DMS53 (cell line): ENCODE results near the gene CD180.

ENCODE experiments used
- DNase-seq: peaks from one replicate; lab custom pipeline; 2025; lab: John Stamatoyannopoulos, UW

Gene CD180

DNA sequence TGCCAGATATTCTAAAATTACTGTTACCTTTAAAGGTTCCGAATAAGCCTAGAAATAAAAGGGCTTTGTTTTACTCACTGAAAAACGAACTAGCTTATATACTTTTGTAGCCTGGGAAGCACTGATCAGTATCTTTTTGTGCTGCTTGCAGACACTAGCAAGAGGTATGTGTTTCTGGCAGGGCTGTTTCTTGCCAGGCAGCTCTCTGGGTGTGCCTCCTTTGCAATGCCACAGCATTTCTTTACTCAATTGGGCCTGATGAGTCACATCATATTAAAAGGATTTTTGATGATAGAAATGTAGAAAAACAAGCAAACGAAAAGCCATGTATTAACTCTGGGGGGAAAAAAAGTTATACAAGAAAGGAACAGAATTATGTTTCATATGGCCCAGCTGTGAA is 35.6 kb downstream of the CD180 start:
- no peak for DNase-seq

DNA sequence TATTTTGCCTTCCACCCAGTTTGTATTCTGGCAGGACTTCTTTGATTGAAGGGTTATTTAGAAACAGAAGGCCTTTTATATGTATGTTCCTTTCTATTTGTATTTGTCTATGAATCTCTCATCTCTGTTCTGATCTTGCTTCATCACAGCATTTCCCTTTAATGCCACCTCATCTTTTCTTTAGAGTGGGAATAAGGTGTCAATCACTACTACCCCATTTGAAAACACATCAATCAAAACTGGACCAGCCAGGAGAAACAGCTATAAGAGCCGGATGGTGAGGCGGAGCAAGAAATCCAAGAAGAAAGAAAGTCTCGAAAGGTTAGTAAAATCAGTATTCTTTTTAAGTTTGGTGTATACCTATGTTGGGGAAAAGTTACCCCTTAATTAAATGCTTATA is 36.3 kb downstream of the CD180 start:
- no peak for DNase-seq

DNA sequence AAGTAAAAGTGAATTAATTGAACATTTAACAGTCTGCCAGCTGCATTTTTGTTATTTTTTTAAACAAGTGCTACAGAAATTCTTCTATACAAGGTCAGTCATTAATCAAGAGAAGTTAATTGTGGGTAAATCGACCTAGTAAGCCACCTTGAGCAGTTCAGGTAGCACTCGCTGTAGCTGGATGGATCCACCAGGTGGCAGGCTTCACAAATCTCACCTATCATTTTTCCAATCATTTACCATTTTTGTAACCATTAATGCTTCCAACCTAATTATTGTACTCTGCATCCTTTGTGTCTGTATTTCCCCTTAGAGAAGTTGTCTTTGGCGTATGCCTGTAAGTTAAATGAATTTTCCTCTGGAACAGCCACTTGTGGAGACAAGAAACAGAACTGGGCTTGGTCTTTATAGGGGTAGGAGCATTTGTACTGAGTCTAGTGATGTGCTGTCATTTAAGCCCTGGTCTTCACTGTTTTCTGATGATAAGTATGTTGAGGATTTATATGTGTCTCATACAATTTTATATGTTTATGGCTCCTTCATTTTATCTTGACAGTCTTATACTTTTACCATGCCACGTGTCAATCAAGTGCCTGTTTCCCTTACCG is 39.5 kb downstream of the CD180 start:
- DNase-seq: peak; percentile 62

DNA sequence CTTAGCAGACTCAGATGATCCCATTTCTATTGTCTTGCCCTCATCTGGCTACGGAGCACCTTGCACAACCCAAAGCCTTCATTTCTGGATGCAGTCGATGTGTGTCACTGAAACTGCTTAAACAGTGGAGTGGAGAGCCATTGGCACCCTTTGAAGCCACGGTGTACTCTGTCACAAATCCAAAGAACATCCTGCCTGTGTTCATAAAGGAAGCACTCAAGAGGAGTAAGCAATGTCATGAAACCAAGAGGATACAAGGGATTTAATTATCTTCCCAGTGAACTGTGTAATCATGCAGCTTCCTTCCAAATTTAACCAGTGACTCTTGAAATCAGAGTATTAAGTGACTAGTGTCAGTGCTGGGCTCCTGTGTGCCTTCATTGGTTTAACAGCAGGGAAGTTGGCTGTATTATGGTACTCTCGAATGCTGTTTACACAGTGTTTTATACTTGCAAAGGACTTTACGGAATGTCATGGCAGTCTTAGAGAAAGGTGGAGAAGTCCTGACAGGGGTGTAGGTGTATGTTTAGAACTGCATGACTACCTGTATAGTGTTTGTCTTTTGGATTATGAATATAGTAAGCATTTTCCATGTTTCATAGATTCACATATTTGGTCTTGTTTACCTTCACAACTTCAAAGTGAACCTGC is 41.9 kb downstream of the CD180 start:
- peak; percentile 41 for DNase-seq

DNA sequence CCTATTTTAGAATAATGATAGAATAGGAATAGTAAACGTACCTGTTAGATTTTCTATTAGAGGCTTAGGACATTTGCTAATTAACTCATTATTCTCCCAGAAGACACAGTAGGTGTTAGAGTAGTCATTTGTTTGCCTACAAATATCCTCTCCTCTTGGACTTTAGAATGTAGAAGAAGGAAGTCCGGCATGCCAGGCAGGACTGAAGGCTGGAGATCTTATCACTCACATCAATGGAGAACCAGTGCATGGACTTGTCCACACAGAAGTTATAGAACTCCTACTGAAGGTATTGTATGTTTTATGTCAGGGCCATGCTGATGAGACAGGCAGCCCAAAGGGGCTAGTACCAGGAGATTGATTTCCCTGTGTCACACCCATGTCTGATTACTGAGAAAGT is 43.3 kb downstream of the CD180 start:
- no peak for DNase-seq

DNA sequence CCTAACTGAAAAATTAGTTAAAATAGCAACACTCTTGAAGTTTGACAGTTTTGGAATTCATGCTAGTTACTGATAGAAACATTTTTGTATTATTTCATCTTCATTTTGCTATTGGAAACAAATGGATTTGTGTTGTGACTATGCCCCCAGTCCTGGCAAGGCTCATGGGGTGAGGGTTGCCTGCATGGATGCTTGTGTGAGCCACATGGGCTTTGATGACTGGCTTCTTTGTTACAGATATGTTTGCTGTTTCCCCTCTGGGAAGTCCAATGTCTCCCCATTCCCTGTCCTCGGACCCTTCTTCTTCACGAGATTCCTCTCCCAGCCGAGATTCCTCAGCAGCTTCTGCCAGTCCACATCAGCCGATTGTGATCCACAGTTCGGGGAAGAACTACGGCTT is 44.2 kb downstream of the CD180 start:
- no peak for DNase-seq

DNA sequence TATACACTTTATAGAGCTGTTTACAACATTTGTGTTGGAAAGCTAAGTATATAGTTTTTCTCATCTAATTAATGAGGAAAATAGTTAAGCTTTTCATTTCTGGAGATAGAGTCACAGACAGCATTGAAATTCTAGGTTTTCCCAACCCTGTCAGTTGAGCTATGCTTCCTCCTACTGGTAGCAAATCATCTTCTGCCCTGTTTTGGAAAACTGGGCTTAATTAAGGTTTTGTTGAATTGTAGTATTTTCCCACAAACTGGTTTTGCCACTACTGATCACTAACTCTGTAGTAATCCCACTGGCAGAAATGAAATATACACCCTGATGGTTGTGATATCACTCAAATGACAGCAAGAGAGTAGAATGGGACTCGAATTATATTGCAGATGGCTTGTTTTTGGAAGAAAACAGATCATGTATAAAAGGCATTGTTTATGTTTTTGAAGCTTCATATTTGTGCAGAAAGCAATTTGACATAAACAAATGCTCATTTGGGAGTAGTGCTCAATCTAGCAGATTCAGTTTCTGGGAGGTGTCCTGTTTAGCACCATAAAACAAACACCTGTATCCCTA is 46.6 kb downstream of the CD180 start:
- peak; percentile 54 for DNase-seq

DNA sequence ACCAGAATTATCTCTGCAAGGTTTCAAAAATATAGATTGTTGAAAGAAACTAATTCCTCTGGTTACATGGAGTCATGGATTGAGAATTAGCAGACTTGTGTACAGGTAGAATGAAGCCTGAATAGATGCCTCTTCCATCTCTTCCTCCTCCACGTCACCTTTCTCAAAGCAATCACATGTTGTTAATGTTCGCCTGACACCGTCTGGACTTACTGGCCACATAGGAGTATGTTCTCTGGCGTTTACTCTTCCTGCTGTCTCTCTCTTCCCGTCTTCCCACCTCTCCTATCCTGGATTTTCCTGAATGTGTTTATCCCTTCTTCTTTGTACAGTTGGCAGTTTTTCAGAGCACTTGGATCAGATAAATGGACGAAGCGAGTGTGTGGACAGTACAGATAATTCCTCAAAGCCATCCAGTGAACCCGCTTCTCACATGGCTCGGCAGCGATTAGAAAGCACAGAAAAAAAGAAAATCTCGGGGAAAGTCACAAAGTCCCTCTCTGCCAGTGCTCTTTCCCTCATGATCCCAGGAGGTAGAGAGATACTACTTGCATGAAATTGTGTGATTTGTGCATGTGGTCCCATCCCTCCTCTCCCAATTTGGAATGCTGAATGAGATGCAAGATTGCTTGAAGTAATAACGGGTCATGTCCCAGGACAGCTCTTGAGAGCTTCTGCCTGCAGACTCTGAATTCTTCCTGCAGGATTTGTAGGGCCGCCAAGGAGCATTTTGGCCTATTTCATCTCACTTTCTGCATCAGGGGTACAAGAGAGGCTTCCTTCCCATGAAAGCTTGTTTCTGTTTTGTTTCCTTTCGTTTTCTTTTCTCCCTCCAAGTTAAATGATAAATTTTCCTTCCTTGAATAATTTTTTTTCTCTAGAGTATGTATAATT is 47.3 kb downstream of the CD180 start:
- DNase-seq: no peak

DNA sequence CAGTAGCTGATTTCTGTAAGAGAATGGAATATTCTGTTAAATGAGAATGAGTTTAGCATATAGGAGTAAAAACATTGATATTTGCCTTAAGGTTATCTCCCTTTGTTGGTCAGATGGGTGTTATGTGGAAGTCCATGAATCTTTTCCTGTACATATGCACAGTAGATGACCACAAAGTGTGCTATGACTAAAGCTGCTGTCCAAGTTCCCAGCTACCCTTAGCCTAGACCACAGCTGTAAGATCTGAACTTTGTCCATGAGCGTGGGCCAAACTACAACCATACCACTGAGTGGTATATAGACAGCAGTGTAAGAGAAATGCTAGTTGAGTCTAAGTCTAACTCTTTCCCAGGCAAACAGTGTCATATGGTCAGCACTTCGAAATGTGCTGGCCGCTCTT is 48.8 kb downstream of the CD180 start:
- DNase-seq: no peak

DNA sequence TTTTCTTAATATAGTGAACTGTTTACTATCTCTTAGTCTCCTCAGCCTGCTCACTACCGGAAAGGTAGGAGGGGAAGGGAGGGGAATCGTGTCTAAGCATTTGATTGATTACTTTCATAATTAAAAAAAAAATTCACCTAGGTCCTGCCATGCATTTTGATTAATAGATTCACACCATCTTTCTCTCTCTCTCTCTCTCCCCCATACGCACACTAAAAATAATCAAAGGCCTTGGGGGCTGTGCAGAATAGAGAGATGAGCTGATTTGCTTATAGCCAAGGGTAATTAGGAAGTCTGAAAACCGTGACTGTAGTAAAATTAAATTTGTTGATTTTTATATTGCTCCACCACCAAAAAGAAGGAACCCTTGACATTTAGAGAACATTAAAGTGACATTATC is 49.6 kb downstream of the CD180 start:
- no peak for DNase-seq

DNA sequence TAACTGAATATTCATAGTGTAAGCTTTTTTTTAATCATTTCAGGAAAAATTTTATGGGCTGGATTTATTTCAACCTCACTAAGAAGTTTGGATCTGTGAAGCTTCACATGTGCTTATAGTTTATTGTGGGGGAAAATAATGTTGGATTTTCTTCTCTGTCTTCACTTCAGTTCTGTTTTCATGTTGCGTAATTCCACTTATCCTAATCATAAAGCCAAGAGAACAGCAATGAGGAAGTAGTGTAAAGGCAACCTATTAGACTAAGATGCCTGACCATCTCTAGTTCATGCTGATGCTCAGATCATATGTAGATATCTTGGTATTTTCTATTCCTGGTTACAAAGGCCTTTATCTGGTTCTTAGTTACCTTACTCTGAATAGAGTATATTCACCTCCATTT is 50.0 kb downstream of the CD180 start:
- DNase-seq: no peak

DNA sequence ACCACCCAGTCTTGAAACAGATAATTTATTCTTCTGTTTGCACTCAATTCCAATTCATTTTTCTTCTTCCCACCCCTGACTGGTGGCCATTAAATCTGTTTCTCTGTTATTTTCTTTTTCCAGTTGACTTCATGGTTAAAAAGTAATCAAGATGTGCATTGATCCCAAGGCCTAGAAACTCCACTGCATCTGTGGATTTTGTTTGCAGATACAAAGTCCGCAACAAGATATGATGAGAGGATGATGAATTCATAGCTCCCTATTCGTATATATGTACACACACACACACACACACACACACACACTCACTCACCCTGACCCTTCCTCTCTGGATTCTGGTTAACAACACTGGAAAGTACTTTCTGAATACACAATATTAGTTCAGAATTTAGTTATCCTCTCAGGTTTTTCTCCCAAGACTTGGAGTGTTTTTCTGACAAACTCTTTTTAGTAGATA is 52.4 kb downstream of the CD180 start:
- peak; percentile 9 for DNase-seq

DNA sequence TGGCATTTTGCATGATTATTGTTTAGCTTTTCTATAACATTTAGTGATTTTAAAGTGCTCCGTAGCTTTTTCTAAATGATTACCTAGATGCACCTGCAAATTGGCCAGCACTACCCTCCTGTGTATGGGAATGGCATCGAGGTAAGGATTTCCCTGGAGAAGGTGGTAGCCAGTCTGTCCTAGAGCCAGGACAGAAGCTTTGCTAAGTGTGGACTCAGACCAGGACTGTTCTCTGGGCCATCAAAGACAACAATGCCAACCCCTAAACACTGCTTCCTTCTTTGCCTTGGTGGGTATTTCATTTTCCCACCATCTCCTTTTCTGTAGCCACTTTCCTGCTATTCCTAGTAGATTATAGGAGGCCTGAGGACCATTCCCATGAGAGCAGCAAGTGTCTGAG is 53.0 kb downstream of the CD180 start:
- no peak for DNase-seq

DNA sequence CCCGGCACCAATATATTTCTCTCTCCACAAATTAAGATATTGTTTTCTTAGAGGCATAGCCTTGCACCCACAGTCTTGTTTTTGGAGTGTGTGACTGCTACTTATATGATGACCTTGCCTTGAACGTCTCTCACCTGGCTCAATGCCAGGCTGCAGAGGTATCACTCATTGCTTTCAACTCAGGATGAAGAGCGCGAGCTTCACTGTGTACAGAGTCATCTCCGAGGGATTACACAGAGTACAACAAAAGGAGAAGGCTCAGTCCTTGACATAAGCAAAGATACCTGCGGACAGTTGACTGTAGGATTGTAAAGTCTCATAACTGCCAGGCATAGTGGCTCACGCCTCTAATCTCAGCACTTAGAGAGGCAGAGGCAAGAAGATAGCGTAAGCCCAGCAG is 53.8 kb downstream of the CD180 start:
- peak; percentile 33 for DNase-seq

DNA sequence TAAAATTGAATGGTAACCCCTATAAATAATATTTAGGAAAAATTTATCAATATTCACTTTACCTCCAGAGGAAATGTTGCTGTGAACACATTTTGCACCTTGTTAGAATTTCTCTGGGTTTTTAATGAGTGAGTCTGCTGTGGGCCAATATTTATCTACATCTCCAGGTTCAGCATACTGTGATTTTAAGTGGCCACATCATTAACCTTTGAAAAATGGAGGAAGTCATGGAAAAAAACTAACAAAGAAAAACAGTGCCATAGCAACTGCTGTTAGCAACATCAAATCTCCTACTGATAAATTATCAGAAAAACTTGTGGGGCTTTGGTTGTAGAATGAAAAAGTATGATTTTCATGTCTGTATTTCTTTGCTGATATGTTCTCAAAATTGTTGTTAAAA is 55.0 kb downstream of the CD180 start:
- peak; percentile 64 for DNase-seq

DNA sequence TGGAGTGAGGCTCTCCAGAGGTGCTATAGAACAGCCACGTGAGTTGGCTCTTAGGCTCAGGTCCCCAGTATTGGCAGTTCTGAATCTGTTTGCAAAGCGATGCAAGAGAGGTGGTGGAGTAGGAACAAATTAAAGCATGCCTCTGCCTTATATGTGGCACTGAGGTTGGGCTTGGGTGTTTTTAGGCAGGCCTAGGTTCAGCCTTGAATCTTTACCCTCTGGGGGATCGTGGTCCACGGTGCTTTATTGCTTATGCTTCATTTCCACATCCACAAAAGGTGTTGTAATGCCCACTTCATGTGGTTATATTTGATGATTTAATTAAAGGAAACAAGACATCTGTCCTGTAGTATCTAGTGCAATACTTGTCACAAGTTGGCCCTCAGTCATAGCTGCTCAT is 56.2 kb downstream of the CD180 start:
- DNase-seq: no peak

DNA sequence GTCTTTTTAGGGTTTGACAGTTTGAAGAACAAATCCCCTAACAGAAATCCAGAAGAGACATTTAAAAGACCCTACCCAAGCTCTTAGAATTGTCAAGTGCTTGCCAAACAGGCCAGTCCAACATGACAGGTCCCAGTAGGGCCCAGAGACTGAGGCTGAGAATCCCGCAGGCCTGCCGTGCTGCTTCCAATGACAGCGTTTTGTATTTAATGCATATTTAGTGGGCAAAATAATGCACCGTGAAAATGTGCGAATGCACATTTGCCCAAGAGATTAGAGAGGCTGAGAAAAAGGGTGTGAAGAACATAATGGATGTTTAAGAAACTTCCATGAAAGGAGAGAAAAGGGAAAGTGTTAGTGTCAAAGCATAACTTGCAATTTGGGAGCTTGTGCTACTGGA is 57.6 kb downstream of the CD180 start:
- no peak for DNase-seq

DNA sequence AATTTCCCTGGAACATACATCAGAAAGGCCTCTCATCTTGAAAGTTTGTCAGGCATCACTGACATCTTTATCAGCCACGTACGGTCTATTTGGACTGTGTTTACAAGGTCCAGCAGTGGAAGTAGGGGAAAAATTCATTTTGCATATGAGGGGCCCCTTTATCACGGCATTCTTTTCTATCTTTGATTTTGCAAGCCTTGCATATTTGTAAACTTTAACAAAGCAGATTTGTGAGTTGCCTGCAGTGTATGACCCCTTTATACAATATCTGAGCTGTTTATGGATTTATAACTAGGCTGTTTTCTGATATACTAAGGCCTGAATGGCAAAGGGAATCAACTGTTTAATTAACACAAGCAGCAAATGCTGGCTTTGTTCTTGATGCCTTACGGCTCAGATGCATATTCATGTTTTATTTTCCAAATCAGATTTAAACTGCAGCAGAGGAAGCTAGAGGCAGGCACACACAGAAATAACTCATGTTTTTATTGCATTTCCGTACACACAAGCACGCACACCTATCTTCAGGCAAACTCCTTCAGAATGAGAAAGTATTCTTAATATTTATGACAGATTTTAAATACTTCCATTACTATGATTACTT is 61.1 kb downstream of the CD180 start:
- DNase-seq: no peak

DNA sequence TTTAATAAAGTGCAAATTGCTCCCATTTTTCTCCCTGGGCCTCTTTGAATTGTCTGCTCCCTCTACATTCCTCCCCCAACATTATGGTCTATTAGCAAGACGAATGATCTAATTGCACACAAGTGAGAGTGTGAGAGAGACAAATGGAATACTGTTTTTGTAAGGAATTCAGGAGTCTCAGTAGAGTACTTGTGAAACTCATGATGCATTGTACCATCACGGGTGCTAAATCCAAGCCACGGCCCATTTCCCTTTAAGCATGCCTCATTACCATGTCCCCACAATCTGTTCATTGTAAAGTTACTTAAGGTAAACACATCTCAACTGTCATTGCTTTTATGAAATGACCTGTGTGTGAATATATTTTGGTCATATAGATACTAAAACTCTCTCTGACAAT is 62.8 kb downstream of the CD180 start:
- DNase-seq: no peak

DNA sequence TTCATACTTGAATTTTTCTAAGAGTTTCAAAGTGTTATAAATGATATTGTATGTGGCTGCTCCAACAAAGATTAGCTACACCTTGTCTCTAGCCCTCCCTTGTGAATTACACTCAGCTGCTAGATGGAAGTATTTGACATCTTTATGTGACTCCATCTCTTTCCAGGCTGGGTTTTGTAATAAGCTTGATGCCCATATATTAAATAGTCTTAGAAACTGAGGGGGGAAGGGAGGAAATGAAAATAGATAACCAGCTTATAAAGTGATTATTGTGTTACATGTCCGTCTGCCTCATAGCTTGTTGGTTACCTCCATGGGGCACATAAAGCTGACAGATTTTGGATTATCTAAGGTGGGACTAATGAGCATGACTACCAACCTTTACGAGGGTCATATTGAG is 63.4 kb downstream of the CD180 start:
- no peak for DNase-seq

DNA sequence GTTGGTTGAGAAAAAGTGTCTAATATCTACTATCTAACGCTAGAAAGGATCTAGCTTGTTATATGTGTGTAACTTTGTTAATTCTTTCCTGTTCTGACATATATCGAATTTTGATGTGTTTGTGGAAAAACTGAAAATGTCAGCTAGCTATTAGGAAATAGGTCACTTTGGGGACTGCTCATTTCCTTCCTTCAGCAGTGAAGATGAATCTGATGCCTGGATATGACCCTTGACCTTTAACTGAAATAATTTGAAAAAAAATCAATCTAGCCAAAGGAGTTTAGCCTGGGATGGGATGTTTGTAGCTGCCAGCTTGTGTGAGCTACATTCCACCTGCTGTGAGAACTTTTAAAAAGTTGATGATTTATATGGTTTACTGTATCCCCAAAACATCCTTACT is 66.8 kb downstream of the CD180 start:
- DNase-seq: no peak
